HEK293T (cell line): ENCODE data around the gene SEMA3C.

Experiments
- CTCF ChIA-PET: fragments of 350-600 bp; formaldehyde crosslinking; extraction: SDS; loops from one replicate; lab custom pipeline; 2021; ENCODE audit warnings: antibody characterized with exemption, inconsistent platforms; lab: Yijun Ruan, JAX
- POLR2A ChIA-PET: fragments of 350-600 bp; formaldehyde crosslinking; extraction: SDS; loops from one replicate; lab custom pipeline; 2020; ENCODE audit warnings: antibody characterized with exemption, inconsistent platforms; lab: Yijun Ruan, JAX
- DNase-seq: peaks from one replicate; pipeline ENCODE4 v3.0.0; 2012; ENCODE audit warnings: mixed read lengths; ENCODE audit errors: extremely low spot score
- ARNT ChIP-seq: fragments of 450-650 bp; IDR thresholded peaks from 2 replicates; pipeline ENCODE4 v1.6.1; 2017; ENCODE audit warnings: mild to moderate bottlenecking
- BHLHE40 ChIP-seq: fragments of 450-650 bp; IDR thresholded peaks from 2 replicates; pipeline ENCODE4 v1.6.1; 2016; ENCODE audit warnings: mild to moderate bottlenecking, moderate library complexity, borderline replicate concordance
- CTBP1 ChIP-seq: fragments of 450-650 bp; IDR thresholded peaks from 2 replicates; pipeline ENCODE4 v1.6.1; 2016; ENCODE audit warnings: borderline replicate concordance
- ELF4 ChIP-seq: fragments of 450-650 bp; IDR thresholded peaks from 2 replicates; pipeline ENCODE4 v1.6.1; 2017; ENCODE audit warnings: antibody characterized with exemption
- FOXA1 ChIP-seq: fragments of 450-650 bp; IDR thresholded peaks from 2 replicates; pipeline ENCODE4 v1.6.1; 2016; ENCODE audit warnings: mild to moderate bottlenecking
- FOXK2 ChIP-seq: fragments of 450-650 bp; IDR thresholded peaks from 2 replicates; pipeline ENCODE4 v1.6.1; 2016; ENCODE audit warnings: mild to moderate bottlenecking
- FOXM1 ChIP-seq: fragments of 450-650 bp; IDR thresholded peaks from 2 replicates; pipeline ENCODE4 v1.6.1; 2017; ENCODE audit warnings: mild to moderate bottlenecking, borderline replicate concordance
- HDGF ChIP-seq: fragments of 450-650 bp; IDR thresholded peaks from 2 replicates; pipeline ENCODE4 v1.6.1; 2017; ENCODE audit warnings: antibody characterized with exemption, borderline replicate concordance
- L3MBTL2 ChIP-seq: fragments of 450-650 bp; conservative IDR thresholded peaks from 2 replicates; pipeline ENCODE4 v1.6.1; 2016; ENCODE audit warnings: mild to moderate bottlenecking
- LEF1 ChIP-seq: fragments of 450-650 bp; IDR thresholded peaks from 2 replicates; pipeline ENCODE4 v1.6.1; 2017; ENCODE audit warnings: mild to moderate bottlenecking, borderline replicate concordance
- NFRKB ChIP-seq: fragments of 450-650 bp; IDR thresholded peaks from 2 replicates; pipeline ENCODE4 v1.6.1; 2016; ENCODE audit warnings: mild to moderate bottlenecking, moderate library complexity
- SP1 ChIP-seq: fragments of 450-650 bp; IDR thresholded peaks from 2 replicates; pipeline ENCODE4 v1.6.1; 2017
- SUZ12 ChIP-seq: fragments of 450-650 bp; IDR thresholded peaks from 2 replicates; pipeline ENCODE4 v1.6.1; 2016; ENCODE audit warnings: mild to moderate bottlenecking
- TARDBP ChIP-seq: fragments of 450-650 bp; IDR thresholded peaks from 2 replicates; pipeline ENCODE4 v1.6.1; 2016
- ZNF384 ChIP-seq: fragments of 450-650 bp; IDR thresholded peaks from 2 replicates; pipeline ENCODE4 v1.6.1; 2016
- TF ChIP-seq, protein P1 (sequence below): fragments of 450-650 bp; IDR thresholded peaks from 2 replicates; pipeline ENCODE4 v1.6.1; 2016

SEMA3C gene

DNA sequence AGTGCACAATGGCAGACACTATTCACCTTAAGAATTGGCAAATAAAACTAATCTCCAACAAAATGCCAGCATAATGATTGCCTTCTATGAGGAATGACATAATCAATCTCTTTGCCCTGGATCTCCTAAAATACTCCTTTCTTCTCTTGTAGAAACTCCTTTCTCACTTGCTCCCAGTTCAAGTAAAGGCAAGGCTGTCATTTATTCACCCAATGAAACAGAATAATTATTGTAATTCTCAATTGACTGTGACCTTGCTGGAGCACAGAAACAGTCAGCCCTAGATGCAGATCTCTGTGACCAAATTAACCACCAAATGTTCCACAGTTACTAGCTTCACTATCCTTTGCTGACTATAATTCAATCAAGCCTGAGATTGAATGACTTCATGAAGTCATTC is 99.3 kb downstream of the SEMA3C start:
- no peak for DNase-seq

DNA sequence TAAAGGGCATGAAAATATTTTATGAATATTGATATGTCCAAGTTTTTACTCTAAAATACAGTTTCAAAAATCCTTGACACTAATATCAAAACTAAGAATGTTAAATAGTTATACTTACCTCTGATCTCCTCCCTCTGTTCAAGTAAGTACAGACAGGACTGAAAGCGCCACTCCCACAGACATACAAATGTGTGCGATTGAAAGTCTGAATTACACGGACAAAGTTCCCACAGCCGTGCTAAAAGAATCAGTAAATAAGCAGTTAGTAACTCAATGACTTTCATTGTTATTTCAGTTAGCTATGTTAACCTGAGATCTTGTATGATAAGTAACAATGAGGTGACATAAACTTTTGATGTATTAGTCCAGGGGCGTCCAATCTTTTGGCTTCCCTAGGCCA is 100.7 kb downstream of the SEMA3C start:
- TF ChIP-seq TARDBP, result no peak
- TF ChIP-seq HDGF, result no peak
- TF ChIP-seq FOXM1, result no peak
- no peak for TF ChIP-seq ELF4
- TF ChIP-seq FOXA1, result no peak
- no peak for TF ChIP-seq CTBP1
- no peak for TF ChIP-seq FOXK2
- no peak for TF ChIP-seq L3MBTL2
- TF ChIP-seq ARNT, result no peak
- TF ChIP-seq SUZ12, result no peak
- TF ChIP-seq, protein P1, sequence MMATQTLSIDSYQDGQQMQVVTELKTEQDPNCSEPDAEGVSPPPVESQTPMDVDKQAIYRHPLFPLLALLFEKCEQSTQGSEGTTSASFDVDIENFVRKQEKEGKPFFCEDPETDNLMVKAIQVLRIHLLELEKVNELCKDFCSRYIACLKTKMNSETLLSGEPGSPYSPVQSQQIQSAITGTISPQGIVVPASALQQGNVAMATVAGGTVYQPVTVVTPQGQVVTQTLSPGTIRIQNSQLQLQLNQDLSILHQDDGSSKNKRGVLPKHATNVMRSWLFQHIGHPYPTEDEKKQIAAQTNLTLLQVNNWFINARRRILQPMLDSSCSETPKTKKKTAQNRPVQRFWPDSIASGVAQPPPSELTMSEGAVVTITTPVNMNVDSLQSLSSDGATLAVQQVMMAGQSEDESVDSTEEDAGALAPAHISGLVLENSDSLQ, result no peak
- TF ChIP-seq NFRKB, result no peak
- ChIA-PET CTCF (no interaction called here), POLR2A (no interaction called here)
- DNase-seq, result no peak

More for the DNA sequence above, 99.3 kb downstream of the SEMA3C start:
- ChIA-PET CTCF (no interaction called here), POLR2A (interaction anchor here (1.0 kb wide), 1 partner anchor 8 kb away, joined by 3 read pairs; no protein-coding TSS in a partner anchor)
- TF ChIP-seq ELF4 (no peak), HDGF (no peak), BHLHE40 (no peak), SP1 (no peak)

DNA sequence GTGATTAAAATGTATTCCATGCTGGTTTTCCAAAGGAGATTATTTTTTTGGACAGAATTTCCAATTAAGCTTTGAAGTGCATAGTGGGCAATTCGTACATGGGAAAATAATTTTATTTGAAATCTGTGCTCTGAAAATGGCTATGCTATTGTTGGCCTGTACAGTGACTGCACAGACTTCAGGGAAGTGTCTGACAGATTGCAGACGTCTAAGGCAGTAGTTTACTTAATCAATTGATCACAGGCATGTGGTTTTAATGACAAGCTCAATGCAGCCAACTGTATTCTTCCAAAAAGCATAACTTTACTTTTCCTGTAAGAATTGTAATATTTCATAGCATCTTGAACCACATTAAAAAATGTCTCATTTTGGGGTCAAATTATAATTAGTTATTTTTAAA is 102.0 kb downstream of the SEMA3C start:
- DNase-seq, result no peak
- no peak for TF ChIP-seq BHLHE40
- no peak for TF ChIP-seq FOXM1
- no peak for TF ChIP-seq NFRKB
- no peak for TF ChIP-seq ARNT
- TF ChIP-seq ELF4, result no peak
- TF ChIP-seq, protein P1, result no peak
- TF ChIP-seq SUZ12, result no peak
- no peak for TF ChIP-seq ZNF384
- no peak for TF ChIP-seq FOXA1
- TF ChIP-seq CTBP1, result no peak
- TF ChIP-seq L3MBTL2, result no peak
- TF ChIP-seq TARDBP, result no peak
- no peak for TF ChIP-seq FOXK2
- TF ChIP-seq SP1, result no peak
- TF ChIP-seq LEF1, result no peak
- TF ChIP-seq HDGF, result no peak
- ChIA-PET POLR2A (no interaction called here), CTCF (no interaction called here)

DNA sequence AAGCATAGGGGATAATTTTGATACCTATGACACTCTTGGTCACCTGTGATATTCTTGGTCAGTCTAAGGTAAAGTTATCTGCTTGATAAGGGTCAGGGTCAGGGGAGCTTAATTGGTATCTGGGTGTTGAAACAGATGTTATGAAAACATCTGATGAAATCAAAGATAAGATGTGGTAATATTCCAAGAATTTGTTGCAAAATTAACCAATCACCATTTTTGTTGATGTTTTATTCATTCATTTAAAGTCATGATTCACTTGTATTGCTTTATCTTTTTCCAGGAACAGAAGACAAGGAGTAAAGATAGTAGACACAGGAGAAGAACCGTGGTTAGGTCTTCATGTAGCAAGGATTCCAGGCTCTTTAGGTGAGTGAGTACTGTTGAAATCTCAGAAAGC is 103.1 kb downstream of the SEMA3C start:
- no peak for DNase-seq
- POLR2A ChIA-PET, result no interaction called here
- CTCF ChIA-PET, result no interaction called here
- TF ChIP-seq FOXA1, result no peak
- TF ChIP-seq LEF1, result no peak
- no peak for TF ChIP-seq ELF4
- no peak for TF ChIP-seq HDGF
- TF ChIP-seq FOXM1, result no peak
- no peak for TF ChIP-seq CTBP1
- no peak for TF ChIP-seq NFRKB
- no peak for TF ChIP-seq SP1
- TF ChIP-seq L3MBTL2, result no peak
- TF ChIP-seq, protein P1, result no peak
- TF ChIP-seq SUZ12, result no peak
- TF ChIP-seq TARDBP, result no peak
- TF ChIP-seq ZNF384, result no peak
- TF ChIP-seq BHLHE40, result no peak
- TF ChIP-seq ARNT, result no peak
- no peak for TF ChIP-seq FOXK2

DNA sequence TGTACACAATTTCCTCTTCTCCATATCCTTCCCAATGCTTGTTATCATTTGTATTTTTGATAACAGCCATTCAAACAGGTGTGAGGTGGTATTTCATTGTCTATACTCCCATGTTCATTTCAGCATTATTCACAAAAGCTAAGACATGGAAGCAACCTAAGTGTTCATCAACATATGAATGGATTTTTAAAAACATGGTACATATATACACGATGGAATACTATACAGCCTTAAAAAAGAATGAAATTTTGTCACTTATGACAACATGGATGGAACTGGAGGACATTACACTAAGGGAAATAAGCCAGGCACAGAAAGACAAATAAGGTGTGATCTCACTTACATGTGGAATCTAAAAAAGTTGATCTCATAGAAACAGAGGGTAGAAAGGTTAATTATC is 109.3 kb downstream of the SEMA3C start:
- CTCF ChIA-PET, result interaction anchor here (0.6 kb wide), 1 partner anchor 68 kb away, joined by 5 read pairs; no protein-coding TSS in a partner anchor

DNA sequence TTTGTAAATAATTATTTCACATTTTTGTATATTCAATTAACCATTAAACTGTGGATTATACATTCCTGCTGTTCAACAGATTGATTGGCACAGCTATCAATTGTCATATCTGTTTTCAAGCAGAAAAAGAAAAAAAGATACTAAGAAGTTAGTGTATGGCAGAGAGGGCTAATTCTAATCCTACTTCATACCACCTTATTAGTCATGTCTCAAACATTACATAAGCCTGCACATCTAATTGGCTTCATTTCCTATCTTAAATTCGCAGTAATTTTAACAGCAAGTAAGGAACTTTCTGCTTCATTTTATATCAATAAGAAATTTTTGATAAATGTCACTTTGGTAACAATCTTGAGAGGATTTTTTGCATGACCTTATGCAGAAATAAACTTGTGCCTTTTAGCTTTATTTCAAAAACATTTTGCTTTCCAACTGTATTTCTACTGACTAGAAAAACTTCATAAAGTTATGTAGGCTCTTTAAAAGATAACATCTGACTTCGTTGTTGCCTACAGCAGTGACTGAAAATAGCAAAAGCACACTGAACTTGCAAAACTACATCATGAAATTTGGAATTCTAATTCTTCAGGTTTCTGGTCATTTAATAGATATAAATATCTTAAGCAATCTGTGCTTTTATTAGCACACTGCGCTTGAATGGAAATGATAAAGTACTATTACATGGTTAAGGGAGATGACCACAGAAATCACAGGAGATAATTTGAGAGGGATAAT is 111.5 kb downstream of the SEMA3C start:
- POLR2A ChIA-PET, result no interaction called here
- CTCF ChIA-PET, result no interaction called here
- DNase-seq, result no peak

More for the DNA sequence above, 109.3 kb downstream of the SEMA3C start:
- DNase-seq, result no peak
- no peak for TF ChIP-seq FOXK2
- POLR2A ChIA-PET, result no interaction called here

More for the DNA sequence above, 111.5 kb downstream of the SEMA3C start:
- no peak for TF ChIP-seq CTBP1
- TF ChIP-seq, protein P1, result no peak
- no peak for TF ChIP-seq ARNT
- no peak for TF ChIP-seq HDGF
- TF ChIP-seq SUZ12, result no peak
- TF ChIP-seq BHLHE40, result no peak
- TF ChIP-seq L3MBTL2, result no peak
- TF ChIP-seq TARDBP, result no peak
- TF ChIP-seq FOXA1, result no peak
- no peak for TF ChIP-seq ZNF384
- TF ChIP-seq SP1, result no peak
- no peak for TF ChIP-seq FOXK2
- no peak for TF ChIP-seq NFRKB
- TF ChIP-seq ELF4, result no peak
- TF ChIP-seq FOXM1, result no peak
- TF ChIP-seq LEF1, result no peak
